Stimulated activated CD4-positive, alpha-beta T cell treated with anti-CD3 and anti-CD28 coated beads, Interleukin-15, amount 100 ng/mL, for 24 hours (primary cell): ENCODE measurements around the gene NNT.
"Not testable (repeated sequence)": the region's sequence is repeated elsewhere in the genome, so short reads cannot be mapped to it uniquely, and the experiment has no call there.

Experiments
- DNase-seq: peaks from one replicate; pipeline ENCODE4 v3.0.0-alpha.2; 2020

The NNT gene

GRCh38 chr5:43676083-43676840 is 73.3 kb downstream of the NNT start:
- no peak for DNase-seq

- DNase-seq, result no peak
Observed at GRCh38 chr5:43677253-43677652, 74.3 kb downstream of the NNT start.

DNA sequence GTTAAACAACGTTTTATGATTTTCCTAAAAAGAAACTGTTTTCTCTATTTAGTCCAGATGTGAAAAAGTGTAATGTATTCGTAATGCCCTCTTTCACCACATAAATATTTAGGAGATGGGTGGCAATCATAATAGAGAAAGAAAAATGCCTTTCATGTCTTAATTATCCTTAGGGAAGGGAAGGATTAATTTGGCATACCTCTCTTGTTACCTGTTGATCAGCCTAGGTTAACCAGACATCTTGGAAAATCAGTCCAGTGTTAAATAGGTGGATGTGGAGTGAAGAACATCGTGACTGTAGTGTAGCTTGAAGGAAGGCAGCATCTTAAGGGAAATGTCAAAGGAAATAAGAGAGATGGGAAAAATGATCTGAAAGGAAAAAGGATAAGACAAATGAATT is 76.2 kb downstream of the NNT start:
- no peak for DNase-seq

DNA sequence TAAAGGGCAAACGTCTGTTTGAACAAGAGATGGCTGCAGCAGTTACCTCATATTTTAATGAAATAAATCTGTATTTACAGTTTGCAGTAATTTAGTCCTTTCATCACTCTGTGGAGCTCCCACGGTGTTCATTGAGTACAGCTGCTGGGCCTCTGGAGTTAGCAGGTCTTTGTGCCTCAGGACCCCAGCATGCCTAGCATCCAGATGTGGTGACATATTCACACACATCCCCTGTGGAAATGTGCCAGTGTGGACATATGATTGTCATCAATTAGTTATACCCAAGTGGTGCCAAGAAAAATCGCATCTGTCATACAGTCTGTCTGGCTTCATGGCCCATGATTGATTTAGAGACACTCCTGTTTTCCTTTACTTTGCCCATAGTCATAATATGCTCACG is 77.3 kb downstream of the NNT start:
- DNase-seq, result no peak

- DNase-seq, result no peak
Observed at GRCh38 chr5:43683884-43684471, 81.0 kb downstream of the NNT start.

DNA sequence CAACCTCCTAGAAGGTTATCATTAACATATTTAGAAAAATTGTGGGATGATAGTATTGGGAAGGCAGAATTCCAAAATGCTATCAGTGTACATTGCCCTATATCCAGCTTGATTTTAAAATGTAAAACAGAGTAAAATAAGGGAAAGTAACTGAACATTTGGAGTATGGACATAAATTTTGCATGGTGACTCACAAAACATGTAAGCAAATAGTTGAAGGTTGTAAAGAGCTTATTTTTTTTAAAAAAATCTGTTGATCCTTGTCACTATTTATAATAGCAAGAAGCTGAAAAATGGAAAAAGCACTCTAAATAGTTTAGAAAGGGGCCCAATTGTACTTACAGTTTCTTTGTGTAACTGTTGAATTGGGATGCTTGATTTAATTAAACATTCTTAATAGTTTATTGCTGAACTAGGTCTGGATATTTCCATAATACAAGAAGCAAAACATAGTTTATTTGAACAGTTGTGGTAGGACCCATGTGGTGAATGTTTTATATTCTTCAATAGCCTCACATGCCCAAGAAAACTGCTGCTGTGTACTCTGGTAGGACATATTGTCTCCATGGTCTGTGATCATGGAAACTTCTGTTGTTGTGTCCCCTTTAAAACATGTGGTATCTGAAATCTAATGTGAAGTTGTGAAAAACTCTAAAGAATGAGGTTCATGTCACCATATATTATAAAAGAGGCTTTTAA is 82.4 kb downstream of the NNT start:
- DNase-seq, result no peak

- no peak for DNase-seq
Observed at GRCh38 chr5:43687275-43687674, 84.3 kb downstream of the NNT start.

DNA sequence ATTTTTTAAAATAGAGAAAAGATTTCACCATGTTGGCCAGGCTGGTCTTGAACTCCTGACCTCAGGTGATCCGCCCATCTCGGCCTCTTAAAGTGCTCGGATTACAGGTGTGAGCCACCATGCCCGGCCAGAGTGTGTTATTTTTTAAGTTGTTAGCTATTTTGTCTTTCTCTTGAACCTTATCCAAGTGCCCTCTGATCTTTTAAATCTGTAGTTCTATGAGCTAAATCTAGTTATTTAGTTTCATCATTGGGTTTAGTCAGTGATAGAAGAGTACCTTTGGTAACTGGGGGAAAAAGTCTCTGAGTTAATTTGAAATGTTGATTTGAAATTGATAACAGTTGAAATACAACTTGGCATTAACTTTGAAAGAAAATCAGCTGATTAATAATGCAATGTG is 88.3 kb downstream of the NNT start:
- no peak for DNase-seq

GRCh38 chr5:43691893-43692292 is 88.9 kb downstream of the NNT start:
- no peak for DNase-seq

DNA sequence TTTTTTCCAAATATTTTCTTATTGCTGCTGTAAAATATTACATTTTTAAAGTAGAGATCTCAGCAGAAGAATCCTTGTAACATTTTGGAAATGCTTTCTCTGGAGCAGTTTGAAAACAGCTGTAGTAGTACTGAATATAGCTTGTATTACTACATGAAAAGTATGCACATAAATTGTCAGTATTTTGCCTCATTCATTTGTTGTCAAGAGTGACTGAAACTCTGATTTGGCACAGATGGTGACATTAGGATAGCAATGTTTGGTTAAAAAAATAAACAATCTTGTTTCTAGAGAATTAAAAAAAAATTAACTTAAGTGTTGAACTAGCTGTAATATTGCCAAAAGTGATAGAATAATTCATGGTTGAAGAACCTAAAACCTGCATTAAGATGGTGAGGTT is 90.4 kb downstream of the NNT start:
- DNase-seq, result no peak

- DNase-seq, result no peak
Observed at GRCh38 chr5:43694027-43694426, 91.0 kb downstream of the NNT start.

DNA sequence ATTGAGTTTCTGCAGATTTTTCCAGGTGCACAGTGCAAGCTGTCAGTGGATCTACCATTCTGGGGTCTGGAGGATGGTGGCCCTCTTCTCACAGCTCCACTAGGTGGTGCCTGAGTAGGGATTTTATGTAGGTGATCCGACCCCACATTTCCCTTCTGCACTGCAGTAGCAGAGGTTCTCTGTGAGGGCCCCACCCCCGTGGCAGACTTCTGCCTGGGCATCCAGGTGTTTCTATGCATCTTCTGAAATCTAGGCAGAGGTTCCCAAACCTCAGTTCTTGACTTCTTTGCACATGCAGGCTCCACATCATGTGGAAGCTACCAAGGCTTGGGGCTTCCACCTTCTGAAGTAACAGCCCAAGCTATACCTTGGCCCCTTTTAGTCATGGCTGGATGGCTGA is 93.5 kb downstream of the NNT start:
- not testable (repeated sequence) for DNase-seq

- no peak for DNase-seq
Observed at GRCh38 chr5:43699910-43700309, 96.9 kb downstream of the NNT start.

DNA sequence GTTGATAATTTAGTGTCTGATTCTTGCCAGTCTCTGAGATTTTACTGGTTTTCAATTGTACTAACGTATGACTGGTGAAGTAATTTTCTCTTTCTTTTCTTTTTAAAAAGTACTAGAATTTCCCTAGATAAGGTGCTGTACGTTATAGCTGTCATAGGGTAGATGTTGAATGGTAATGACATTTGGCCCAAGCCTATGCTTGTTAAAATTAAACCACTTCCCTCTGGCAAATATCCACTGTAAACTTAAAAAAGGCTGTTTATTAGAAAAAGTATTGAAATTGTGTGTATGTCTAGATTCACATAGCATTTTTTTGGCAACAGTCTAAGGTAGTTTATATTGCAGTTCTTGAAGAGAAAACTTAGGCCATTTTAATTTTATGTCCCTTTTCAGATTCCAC is 97.6 kb downstream of the NNT start:
- no peak for DNase-seq

GRCh38 chr5:43701227-43701626 is 98.2 kb downstream of the NNT start:
- no peak for DNase-seq

DNA sequence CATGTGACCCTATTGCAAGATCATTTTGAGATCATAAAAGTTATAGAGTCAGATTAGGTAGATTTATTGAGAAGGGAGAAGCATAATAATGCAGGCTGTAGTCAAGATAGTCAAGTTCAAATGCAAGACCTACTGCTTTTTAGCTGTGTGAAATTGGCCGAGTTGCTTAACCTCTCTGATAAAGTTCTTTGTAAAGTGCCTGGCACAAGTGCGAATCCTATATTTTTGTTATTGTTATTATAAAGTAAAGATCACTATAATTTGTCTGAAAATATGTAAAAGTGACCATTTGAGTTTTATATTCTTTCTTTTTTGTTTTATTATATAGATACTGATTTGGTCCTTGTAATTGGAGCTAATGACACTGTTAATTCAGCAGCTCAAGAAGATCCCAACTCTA is 99.3 kb downstream of the NNT start:
- DNase-seq, result no peak

- no peak for DNase-seq
Observed at GRCh38 chr5:43702815-43703214, 99.8 kb downstream of the NNT start.

DNA sequence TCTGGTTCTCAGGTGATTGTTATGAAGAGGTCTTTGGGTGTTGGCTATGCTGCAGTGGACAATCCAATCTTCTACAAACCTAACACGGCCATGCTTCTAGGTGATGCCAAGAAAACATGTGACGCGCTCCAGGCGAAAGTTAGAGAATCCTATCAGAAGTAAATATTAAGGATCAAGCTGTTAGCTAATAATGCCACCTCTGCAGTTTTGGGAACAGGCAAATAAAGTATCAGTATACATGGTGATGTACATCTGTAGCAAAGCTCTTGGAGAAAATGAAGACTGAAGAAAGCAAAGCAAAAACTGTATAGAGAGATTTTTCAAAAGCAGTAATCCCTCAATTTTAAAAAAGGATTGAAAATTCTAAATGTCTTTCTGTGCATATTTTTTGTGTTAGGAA is 101.3 kb downstream of the NNT start:
- DNase-seq, result no peak

DNA sequence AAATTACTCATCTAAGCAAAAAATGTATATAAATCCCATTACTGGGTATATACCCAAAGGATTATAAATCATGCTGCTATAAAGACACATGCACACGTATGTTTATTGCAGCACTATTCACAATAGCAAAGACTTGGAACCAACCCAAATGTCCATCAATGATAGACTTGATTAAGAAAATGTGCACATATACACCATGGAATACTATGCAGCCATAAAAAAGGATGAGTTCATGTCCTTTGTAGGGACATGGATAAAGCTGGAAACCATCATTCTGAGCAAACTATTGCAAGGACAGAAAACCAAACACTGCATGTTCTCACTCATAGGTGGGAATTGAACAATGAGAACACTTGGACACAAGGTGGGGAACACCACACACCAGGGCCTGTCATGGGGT is 103.6 kb downstream of the NNT start:
- not testable (repeated sequence) for DNase-seq

- no peak for DNase-seq
Observed at GRCh38 chr5:43711496-43711895, 108.5 kb downstream of the NNT start.

DNA sequence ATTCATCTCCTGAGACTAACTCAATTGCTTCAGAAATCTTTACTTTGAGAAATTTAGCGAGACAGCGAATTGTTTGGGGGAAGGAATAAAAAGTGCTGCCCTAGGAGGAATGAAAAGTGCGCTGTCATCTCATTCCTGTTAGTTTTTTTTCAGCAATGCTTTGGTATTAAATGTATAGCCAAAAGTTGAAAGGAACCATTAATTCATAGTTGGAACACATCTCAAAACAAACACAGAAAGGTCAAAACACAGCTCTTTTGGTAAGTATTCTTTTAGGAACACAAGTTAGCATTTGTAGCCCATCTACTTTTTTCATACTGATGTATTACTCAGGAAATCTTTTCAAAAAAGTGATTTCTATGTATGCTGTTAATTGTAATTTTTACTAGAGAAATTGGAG is 109.1 kb downstream of the NNT start:
- no peak for DNase-seq

GRCh38 chr5:43719783-43720182 is 116.8 kb downstream of the NNT start:
- not testable (repeated sequence) for DNase-seq

GRCh38 chr5:43728581-43728980 is 125.6 kb downstream of the NNT start:
- no peak for DNase-seq

GRCh38 chr5:43729846-43730478 is 127.0 kb downstream of the NNT start:
- DNase-seq, result no peak
